GM23248 (cell line): ENCODE results near the gene KDM2A.

Source experiments
- EZH2 ChIP-seq: fragments of 200-600 bp; sonication (generic); IDR thresholded peaks from 2 replicates; pipeline ENCODE4 v1.6.1; 2018; ENCODE audit warnings: antibody characterized with exemption, mild to moderate bottlenecking; ENCODE audit not compliant: insufficient read depth, poor library complexity, severe bottlenecking
- EZH2phosphoT487 ChIP-seq: fragments of 200-600 bp; sonication (generic); IDR thresholded peaks from 2 replicates; pipeline ENCODE4 v1.6.1; 2018; ENCODE audit warnings: antibody characterized with exemption, moderate library complexity, mild to moderate bottlenecking, low read depth; ENCODE audit not compliant: insufficient read depth

DNA sequence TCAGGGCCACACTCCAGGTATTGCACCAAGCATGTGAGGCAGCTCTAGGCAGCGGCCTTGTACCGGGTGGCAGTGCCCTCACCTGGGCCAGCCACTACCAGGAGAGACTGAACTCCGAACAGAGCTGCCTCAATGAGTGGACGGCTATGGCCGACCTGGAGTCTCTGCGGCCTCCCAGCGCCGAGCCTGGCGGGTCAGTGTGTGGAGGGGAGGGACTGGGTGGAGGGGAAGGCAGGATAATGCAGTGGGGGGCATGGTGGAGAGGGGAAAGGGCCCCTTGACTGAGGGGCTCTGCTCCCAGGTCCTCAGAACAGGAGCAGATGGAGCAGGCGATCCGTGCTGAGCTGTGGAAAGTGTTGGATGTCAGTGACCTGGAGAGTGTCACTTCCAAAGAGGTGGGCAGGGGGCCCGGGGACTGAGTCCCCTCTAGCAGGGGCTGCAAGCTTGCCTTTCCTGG, 188.5 kb downstream of the KDM2A start:
- TF ChIP-seq EZH2 (no peak), EZH2phosphoT487 (no peak)
